Kidney (tissue), 14 donors: ENCODE results near the gene RAPH1. TPM values are rescaled to one million over a fixed set of nuclear protein-coding genes. Genes with fewer than 3 reads are reported as not detected.

Experiments used
- DNase-seq, 5 donors: peaks; one replicate each; pipeline ENCODE4 v3.0.0-alpha.2; 2013 to 2020
- FAIRE-seq: peaks from 2 replicates; lab custom pipeline; 2012; peaks lifted over from hg19 to GRCh38; lab: Jason Lieb, UNC
- H3K27ac ChIP-seq, 2 donors: one replicate each; pipeline ENCODE4 v1.7.0; 2013; ENCODE audit warnings: low read depth in 2 of 2, low read length in 2 of 2, inconsistent platforms in 1 of 2
- H3K27me3 ChIP-seq: one replicate; pipeline ENCODE4 v1.7.1; 2013; ENCODE audit warnings: low read length, inconsistent platforms; ENCODE audit not compliant: control insufficient read depth, insufficient read depth
- H3K36me3 ChIP-seq, 3 donors: one replicate each; pipeline versions ENCODE4 v1.7.0 to v1.7.1; 2013; ENCODE audit warnings: low read length in 3 of 3, control low read depth in 1 of 3, inconsistent platforms in 1 of 3; ENCODE audit not compliant: insufficient read depth in 3 of 3, control insufficient read depth in 2 of 3
- H3K4me1 ChIP-seq, 3 donors: one replicate each; pipeline versions ENCODE4 v1.7.0 to v1.7.1; 2013; ENCODE audit warnings: low read length in 3 of 3, inconsistent platforms in 1 of 3, low read depth in 1 of 3; ENCODE audit not compliant: control insufficient read depth in 2 of 3, insufficient read depth in 2 of 3
- H3K4me3 ChIP-seq, 3 donors: one replicate each; pipeline versions ENCODE4 v1.7.0 to v1.8.1; 2013; ENCODE audit warnings: low read length in 3 of 3, control low read depth in 1 of 3, inconsistent platforms in 1 of 3
- H3K9ac ChIP-seq, 3 donors: one replicate each; pipeline versions ENCODE4 v1.7.0 to v1.7.1; 2013; ENCODE audit warnings: low read length in 3 of 3, control low read depth in 1 of 3, inconsistent platforms in 1 of 3
- H3K9me3 ChIP-seq, 3 donors: one replicate each; pipeline versions ENCODE4 v1.7.0 to v1.7.1; 2013; ENCODE audit warnings: low read length in 3 of 3, control low read depth in 1 of 3, inconsistent platforms in 1 of 3; ENCODE audit not compliant: control insufficient read depth in 2 of 3, insufficient read depth in 1 of 3
- intact Hi-C: fragments of 100-400 bp; cut with DNase I; formaldehyde crosslinking; loops from one replicate; pipeline ENCODE4 v1.11.1; 2022
- polyA plus RNA-seq: library from polyadenylated mRNA; stranded (reverse); fragments of 350-450 nt; fragmentation: Illumina TruSeq; extraction: RNeasy Lipid Tissue Mini Kit (QIAGEN cat#74804); gene quantifications from one replicate; pipeline ENCODE4 v1.2.3, GENCODE V29; 2014; ENCODE audit warnings: low read depth, low replicate concordance; ENCODE audit not compliant: insufficient read depth
- total RNA-seq: library from RNA; stranded (reverse); fragmentation: NEBNext Ultra II Directional; extraction: Animal tissue kit (Norgen Biotek cat#: 25700); gene quantifications from one replicate; pipeline ENCODE4 v1.2.1, GENCODE V29; 2021
- TF ChIP-seq, protein P1 (sequence below): IDR thresholded peaks from 3 replicates; pipeline ENCODE4 v1.5.1; 2012; ENCODE audit warnings: mild to moderate bottlenecking, moderate library complexity, borderline replicate concordance; ENCODE audit not compliant: insufficient read depth; ENCODE audit errors: extremely low read depth
- donor health status: control.
- donor health status: control.
- donor health status: control.
- donor health status: control.
- donor health status: control.
- donor health status: DM: yes; HTN: yes; CAD: no.
- donor health status: Normal renal cell carcinoma (clear cell type).

The RAPH1 gene
- total and polyA plus RNA-seq, 2 donors from 2014 or later: 3.5 to 90.7 TPM

GRCh38 chr2:203463266-203463678, 71.8 kb downstream of the RAPH1 start:
- FAIRE-seq (no peak), DNase-seq (no peak)
- no peaks in the 10 kb centered on the region for H3K9me3 ChIP-seq
- H3K4me1 ChIP-seq: no peaks in the 10 kb centered on the region
- no peaks in the 10 kb centered on the region for H3K27me3 ChIP-seq
- intact Hi-C loops: no loop called here
- H3K36me3 ChIP-seq: peaks cover 0 to 3% (median 0%) of the 10 kb centered on the region in 3 donors
- H3K4me3 ChIP-seq: no peak overlapping the region
- no peak overlapping the region for H3K27ac ChIP-seq
- TF ChIP-seq, protein P1, sequence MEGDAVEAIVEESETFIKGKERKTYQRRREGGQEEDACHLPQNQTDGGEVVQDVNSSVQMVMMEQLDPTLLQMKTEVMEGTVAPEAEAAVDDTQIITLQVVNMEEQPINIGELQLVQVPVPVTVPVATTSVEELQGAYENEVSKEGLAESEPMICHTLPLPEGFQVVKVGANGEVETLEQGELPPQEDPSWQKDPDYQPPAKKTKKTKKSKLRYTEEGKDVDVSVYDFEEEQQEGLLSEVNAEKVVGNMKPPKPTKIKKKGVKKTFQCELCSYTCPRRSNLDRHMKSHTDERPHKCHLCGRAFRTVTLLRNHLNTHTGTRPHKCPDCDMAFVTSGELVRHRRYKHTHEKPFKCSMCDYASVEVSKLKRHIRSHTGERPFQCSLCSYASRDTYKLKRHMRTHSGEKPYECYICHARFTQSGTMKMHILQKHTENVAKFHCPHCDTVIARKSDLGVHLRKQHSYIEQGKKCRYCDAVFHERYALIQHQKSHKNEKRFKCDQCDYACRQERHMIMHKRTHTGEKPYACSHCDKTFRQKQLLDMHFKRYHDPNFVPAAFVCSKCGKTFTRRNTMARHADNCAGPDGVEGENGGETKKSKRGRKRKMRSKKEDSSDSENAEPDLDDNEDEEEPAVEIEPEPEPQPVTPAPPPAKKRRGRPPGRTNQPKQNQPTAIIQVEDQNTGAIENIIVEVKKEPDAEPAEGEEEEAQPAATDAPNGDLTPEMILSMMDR: no peak
- no peak overlapping the region for H3K9ac ChIP-seq

- FAIRE-seq: no peak
- no peaks in the 10 kb centered on the region for H3K27me3 ChIP-seq
- H3K4me1 ChIP-seq: no peaks in the 10 kb centered on the region
- no peak overlapping the region for H3K27ac ChIP-seq
- TF ChIP-seq, protein P1: no peak
- intact Hi-C loops: no loop called here
- DNase-seq: no peak
- peaks cover 0 to 8% (median 0%) of the 10 kb centered on the region in 3 donors for H3K36me3 ChIP-seq
- H3K9ac ChIP-seq: no peak overlapping the region
- no peaks in the 10 kb centered on the region for H3K9me3 ChIP-seq
- H3K4me3 ChIP-seq: no peak overlapping the region
Measured at GRCh38 chr2:203462308-203462707, 72.8 kb downstream of the RAPH1 start.

GRCh38 chr2:203461746-203462145, 73.4 kb downstream of the RAPH1 start:
- DNase-seq (no peak), FAIRE-seq (no peak)
- H3K27me3 ChIP-seq: no peaks in the 10 kb centered on the region
- H3K4me3 ChIP-seq: no peak overlapping the region
- H3K9me3 ChIP-seq: no peaks in the 10 kb centered on the region
- no peaks in the 10 kb centered on the region for H3K4me1 ChIP-seq
- intact Hi-C loops: no loop called here
- TF ChIP-seq, protein P1: no peak
- no peak overlapping the region for H3K9ac ChIP-seq
- peaks cover 0 to 10% (median 0%) of the 10 kb centered on the region in 3 donors for H3K36me3 ChIP-seq
- no peak overlapping the region for H3K27ac ChIP-seq

- H3K9ac ChIP-seq: no peak overlapping the region
- DNase-seq (no peak), FAIRE-seq (no peak)
- H3K36me3 ChIP-seq: peaks cover 0 to 10% (median 4%) of the 10 kb centered on the region in 3 donors
- TF ChIP-seq, protein P1: no peak
- intact Hi-C loops: no loop called here
- no peaks in the 10 kb centered on the region for H3K27me3 ChIP-seq
- H3K4me1 ChIP-seq: peaks cover 0 to 8% (median 0%) of the 10 kb centered on the region in 3 donors
- H3K9me3 ChIP-seq: no peaks in the 10 kb centered on the region
- H3K4me3 ChIP-seq: no peak overlapping the region
- no peak overlapping the region for H3K27ac ChIP-seq
Measured at GRCh38 chr2:203455209-203455608, 79.9 kb downstream of the RAPH1 start.
